Activated T-cell treated with anti-CD3 and anti-CD28 coated beads, Interleukin-2, amount 50 U/mL, for 1 hour (primary cell): Measurements from ENCODE around the gene CALML4.
"Not testable (repeated sequence)": the region's sequence is repeated elsewhere in the genome, so short reads cannot be mapped to it uniquely, and the experiment has no call there.

Source experiments
- DNase-seq: peaks from one replicate; pipeline ENCODE4 v3.0.0-alpha.2; 2020

The CALML4 gene

GRCh38 chr15:68224546-68225250 is 19.6 kb upstream of the CALML4 start:
- DNase-seq: no peak

GRCh38 chr15:68224108-68224507 is 19.0 kb upstream of the CALML4 start:
- no peak for DNase-seq

GRCh38 chr15:68223171-68223570 is 18.0 kb upstream of the CALML4 start:
- DNase-seq: no peak

GRCh38 chr15:68222432-68222743 is 17.3 kb upstream of the CALML4 start:
- DNase-seq: not testable (repeated sequence)

- not testable (repeated sequence) for DNase-seq
Observed at GRCh38 chr15:68221530-68222431, 16.6 kb upstream of the CALML4 start.

DNA sequence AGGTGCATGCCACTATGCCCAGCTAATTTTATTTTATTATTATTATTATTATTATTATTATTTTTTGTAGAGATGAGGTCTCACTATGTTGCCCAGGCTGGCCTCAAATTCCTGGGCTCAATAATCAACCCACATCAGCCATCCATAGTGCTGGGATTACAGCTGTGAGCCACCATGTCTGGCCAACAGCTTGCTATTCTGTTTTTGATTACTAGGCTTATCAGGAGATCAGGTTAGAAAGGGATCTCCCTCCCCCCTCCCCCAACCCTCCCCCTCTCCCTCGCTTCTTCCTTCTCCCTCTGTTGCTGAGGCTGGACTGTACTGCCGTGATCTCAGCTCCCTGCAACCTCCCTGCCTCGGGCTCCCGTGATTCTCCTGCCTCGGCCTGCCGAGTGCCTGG is 15.8 kb upstream of the CALML4 start:
- no peak for DNase-seq

GRCh38 chr15:68220489-68220888 is 15.4 kb upstream of the CALML4 start:
- DNase-seq: no peak

DNA sequence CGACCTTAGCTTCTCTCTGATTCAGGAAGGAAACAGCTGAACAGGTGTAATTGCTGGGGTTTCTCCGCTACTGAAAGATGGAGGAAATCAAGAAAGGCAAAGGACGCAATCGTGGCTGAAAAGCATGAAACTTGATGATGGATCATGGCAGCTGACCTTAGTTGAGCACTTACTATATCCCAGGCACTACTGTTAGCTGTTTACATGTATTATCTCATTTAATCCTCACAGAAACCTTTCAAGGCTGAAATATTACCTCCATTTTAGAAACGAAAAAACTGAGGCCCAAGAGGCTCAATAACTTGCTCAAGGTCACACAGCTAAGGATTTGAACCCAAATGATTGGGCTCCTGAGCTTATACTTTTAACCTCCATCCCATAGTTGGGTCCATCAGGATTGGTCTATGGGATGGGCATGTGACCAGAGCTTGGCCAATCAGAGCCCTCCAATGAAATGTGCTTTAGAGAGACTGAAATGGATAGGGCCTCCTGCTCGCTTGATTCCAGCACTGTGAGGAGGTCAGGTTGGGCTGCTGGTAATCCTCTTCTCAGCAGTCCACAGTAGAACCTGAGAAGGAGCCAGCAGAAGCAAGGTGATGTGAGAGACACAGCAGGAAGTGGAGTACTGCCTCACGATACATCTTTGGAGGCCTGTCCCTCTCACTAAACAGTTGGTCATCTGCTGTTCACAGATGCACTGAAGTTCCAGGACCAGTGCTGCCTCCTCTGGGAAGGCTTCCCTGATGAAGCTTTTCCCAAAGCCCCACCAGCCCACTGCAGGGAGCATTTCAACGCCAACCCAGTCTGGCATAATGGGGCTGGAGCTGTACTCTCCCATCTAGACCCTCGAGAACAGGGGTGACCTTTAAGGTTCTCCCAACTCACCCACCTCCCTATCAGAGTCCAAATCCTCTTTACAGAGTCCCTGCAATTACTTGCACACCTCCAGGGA is 14.0 kb upstream of the CALML4 start:
- no peak for DNase-seq

GRCh38 chr15:68218331-68218730 is 13.2 kb upstream of the CALML4 start:
- DNase-seq: no peak

- DNase-seq: no peak
Observed at GRCh38 chr15:68217341-68217740, 12.2 kb upstream of the CALML4 start.

- DNase-seq: no peak
Observed at GRCh38 chr15:68214838-68215254, 9.7 kb upstream of the CALML4 start.

- DNase-seq: no peak
Observed at GRCh38 chr15:68213991-68214837, 9.1 kb upstream of the CALML4 start.

DNA sequence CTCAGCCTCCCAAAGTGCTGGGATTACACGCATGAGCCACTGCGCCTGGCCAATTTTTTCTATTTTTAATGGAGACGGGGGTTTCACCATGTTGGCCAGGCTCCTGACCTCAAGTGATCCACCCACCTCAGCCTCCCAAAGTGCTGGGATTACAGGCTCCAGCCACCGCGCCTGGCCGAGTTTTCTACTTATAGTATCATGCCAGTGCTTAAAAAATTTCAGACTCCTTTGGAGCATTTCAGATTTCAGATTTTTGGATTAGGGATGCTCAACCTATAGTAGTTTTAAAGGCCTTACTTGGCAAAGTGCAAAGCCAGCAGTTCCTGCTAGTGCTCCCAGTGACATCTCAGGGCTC is 8.3 kb upstream of the CALML4 start:
- not testable (repeated sequence) for DNase-seq

GRCh38 chr15:68211656-68212320 is 6.7 kb upstream of the CALML4 start:
- no peak for DNase-seq

- DNase-seq: peak; percentile 69
Observed at GRCh38 chr15:68210821-68211655, 5.9 kb upstream of the CALML4 start.

DNA sequence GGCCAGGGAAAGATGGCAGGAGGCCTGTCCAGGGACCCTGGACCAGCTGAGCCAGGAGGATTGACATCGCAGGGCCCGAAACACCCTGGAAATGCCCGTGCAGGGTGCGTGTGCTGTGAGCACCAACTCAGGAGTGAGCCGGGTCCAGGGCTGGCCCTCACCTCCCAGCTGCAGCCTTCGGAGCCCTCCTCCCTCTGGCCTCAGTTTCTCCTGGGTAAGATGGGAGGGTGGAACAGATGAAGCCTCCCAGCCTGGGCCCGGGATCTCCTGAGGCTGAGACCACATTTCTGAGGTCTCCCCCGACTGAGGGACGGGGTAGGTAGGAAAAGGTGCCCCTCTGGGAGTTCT is 5.3 kb upstream of the CALML4 start:
- no peak for DNase-seq

- DNase-seq: peak; percentile 46
Observed at GRCh38 chr15:68209735-68210408, 4.7 kb upstream of the CALML4 start.

DNA sequence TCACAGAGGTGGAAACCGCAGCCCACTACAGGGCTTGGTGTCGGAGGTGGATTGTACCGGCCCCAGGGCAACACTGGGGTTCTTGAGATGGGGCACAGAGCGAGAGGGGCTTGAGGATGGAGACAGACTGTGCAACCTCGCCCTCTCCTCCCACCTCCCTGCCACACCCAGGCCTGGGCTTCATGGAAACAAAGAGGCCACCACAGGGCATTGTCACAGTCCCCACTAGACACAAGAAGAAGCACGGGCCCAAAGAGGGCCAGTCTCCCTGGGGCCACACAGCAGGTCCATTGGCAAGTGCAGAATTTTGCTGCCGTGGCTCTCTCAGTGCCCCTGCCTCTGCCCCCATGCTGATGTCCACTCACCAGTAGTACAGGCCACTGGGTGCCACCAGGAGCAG is 4.1 kb upstream of the CALML4 start:
- DNase-seq: no peak

GRCh38 chr15:68208636-68209240 is 3.6 kb upstream of the CALML4 start:
- DNase-seq: no peak

- DNase-seq: no peak
Observed at GRCh38 chr15:68208136-68208535, 3.0 kb upstream of the CALML4 start.
